Endothelial cell of umbilical vein (primary cell): ENCODE results near the gene MRPS18B. TPM values are rescaled to one million over a fixed set of nuclear protein-coding genes. Genes with fewer than 3 reads are reported as not detected.
A peak's percentile ranks its signal among the peaks of the same experiment; 100 is the strongest.

Source experiments
- BruUV-seq: library from RNA; stranded (reverse); fragments of 400-500 nt; replicated peaks from 2 replicates; lab custom pipeline; 2021; lab: Mats Ljungman, UMichigan
- CTCF ChIA-PET: fragments of 300-600, 350-600 bp; sonication (Branson Sonifier 250); formaldehyde crosslinking; loops from one replicate; lab custom pipeline; 2021; ENCODE audit warnings: antibody characterized with exemption, inconsistent platforms; lab: Charles Lee
- POLR2A ChIA-PET: fragments of 300-600, 350-600 bp; sonication (Branson Sonifier 250); formaldehyde crosslinking; loops from one replicate; lab custom pipeline; 2021; ENCODE audit warnings: antibody characterized with exemption, inconsistent platforms; lab: Charles Lee
- DNase-seq: peaks from one replicate; pipeline ENCODE4 v3.0.0-alpha.2; 2011; ENCODE audit warnings: low read depth, low spot score
- FAIRE-seq: peaks from 2 replicates; lab custom pipeline; 2011; peaks lifted over from hg19 to GRCh38; lab: Jason Lieb, UNC
- H2AFZ ChIP-seq: 2 replicates; pipeline ENCODE4 v1.6.0; 2012; ENCODE audit warnings: low read depth, low read length, control low read depth, inconsistent platforms
- H3K27ac ChIP-seq: 2 replicates; pipeline ENCODE4 v1.5.1; 2011; ENCODE audit warnings: low read depth, mild to moderate bottlenecking, control low read depth, low read length, moderate library complexity; ENCODE audit not compliant: insufficient read depth
- H3K27me3 ChIP-seq, 2 experiments: 2 replicates each; pipeline versions ENCODE4 v1.6.0 to v1.6.1; 2011; ENCODE audit warnings: low read length in 2 of 2, mixed read lengths in 1 of 2; ENCODE audit not compliant: control insufficient read depth in 2 of 2, insufficient read depth in 2 of 2
- H3K36me3 ChIP-seq, 2 experiments: 2 replicates in 1 of 2; 3 replicates in 1 of 2; pipeline ENCODE4 v1.5.1; 2011; ENCODE audit warnings: low read length in 2 of 2, mild to moderate bottlenecking in 1 of 2, moderate library complexity in 1 of 2; ENCODE audit not compliant: control insufficient read depth in 2 of 2, insufficient read depth in 2 of 2; ENCODE audit errors: extremely low read depth in 1 of 2
- H3K4me1 ChIP-seq: 3 replicates; pipeline ENCODE4 v1.5.1; 2011; ENCODE audit warnings: mild to moderate bottlenecking, low read length; ENCODE audit not compliant: control insufficient read depth, insufficient read depth; ENCODE audit errors: extremely low read depth
- H3K4me2 ChIP-seq: 2 replicates; pipeline ENCODE4 v1.6.1; 2011; ENCODE audit warnings: low read length, control low read depth, mixed read lengths; ENCODE audit not compliant: insufficient read depth
- H3K4me3 ChIP-seq, 3 experiments: fragments of 200-600 bp in 1 of 3; sonication (generic), shearing (Covaris generic) in 1 of 3; replicated peaks in 1 of 3; 2 replicates each; pipeline ENCODE4 v1.5.1; 2011 to 2016; ENCODE audit warnings: control low read depth in 3 of 3, low read length in 3 of 3, mild to moderate bottlenecking in 2 of 3, inconsistent platforms in 1 of 3, low read depth in 1 of 3, moderate library complexity in 1 of 3; ENCODE audit not compliant: insufficient read depth in 1 of 3
- H3K79me2 ChIP-seq: 2 replicates; pipeline ENCODE4 v1.6.0; 2012; ENCODE audit warnings: low read length, inconsistent platforms; ENCODE audit not compliant: control insufficient read depth, insufficient read depth
- H3K9ac ChIP-seq: replicated peaks from 2 replicates; pipeline ENCODE3; 2011; ENCODE audit warnings: low read length, control low read depth; ENCODE audit not compliant: insufficient read depth; ENCODE audit errors: extremely low read depth
- H3K9me1 ChIP-seq: replicated peaks from 3 replicates; pipeline ENCODE4 v1.6.0; 2011; ENCODE audit warnings: mild to moderate bottlenecking, low read length; ENCODE audit not compliant: control insufficient read depth, insufficient read depth; ENCODE audit errors: extremely low read depth
- H3K9me3 ChIP-seq: replicated peaks from 2 replicates; pipeline ENCODE4 v1.5.1; 2012; ENCODE audit warnings: low read length, inconsistent platforms; ENCODE audit not compliant: control insufficient read depth, insufficient read depth
- H4K20me1 ChIP-seq: replicated peaks from 2 replicates; pipeline ENCODE3; 2011; ENCODE audit warnings: mild to moderate bottlenecking, low read length; ENCODE audit not compliant: control insufficient read depth, insufficient read depth; ENCODE audit errors: extremely low read depth
- GATA2 ChIP-seq: IDR thresholded peaks from 2 replicates; pipeline ENCODE4 v1.7.0; 2011; ENCODE audit warnings: low read depth, mild to moderate bottlenecking, moderate library complexity, mixed read lengths, low read length; ENCODE audit not compliant: insufficient read length, insufficient read depth
- POLR2AphosphoS5 ChIP-seq: IDR thresholded peaks from 2 replicates; pipeline ENCODE4 v1.6.1; 2012; ENCODE audit warnings: low read depth, mild to moderate bottlenecking, control low read depth, low read length, moderate library complexity; ENCODE audit not compliant: insufficient read depth
- dilution Hi-C: fragments of 300-500 bp; cut with MboI; formaldehyde crosslinking; loops from one replicate; pipeline ENCODE4 v1.15.0; 2019; ENCODE audit warnings: low sequenced_read_pairs; ENCODE audit not compliant: extremely low pct_ligation_motif_present
- intact Hi-C: fragments of 100-400 bp; cut with micrococcal nuclease; formaldehyde crosslinking; loops from one replicate; pipeline ENCODE4 v1.10.0; 2022
- polyA plus RNA-seq, 4 experiments: library from polyadenylated mRNA; depleted of rRNA in 3 of 4; stranded (reverse) in 3 of 4; unstranded in 1 of 4; fragments of >200 nt; gene quantifications; 2 replicates each; pipeline versions ENCODE4 v1.2.1 to v1.2.3, GENCODE V29; 2011 to 2012; ENCODE audit warnings: missing spikeins in 1 of 4
- total RNA-seq: library from RNA; stranded (reverse); gene quantifications from 2 replicates; pipeline ENCODE4 v1.2.3, GENCODE V29; 2021
- TF ChIP-seq, protein P1 (sequence below), 2 donors: IDR thresholded peaks; 1 replicate in 1 of 2; 2 replicates in 1 of 2; pipeline ENCODE4 v1.5.1; 2011; ENCODE audit warnings: low read length in 2 of 2, mild to moderate bottlenecking in 2 of 2, moderate library complexity in 2 of 2, control low read depth in 1 of 2, inconsistent platforms in 1 of 2, low read depth in 1 of 2; ENCODE audit not compliant: insufficient read depth in 1 of 2; ENCODE audit errors: extremely low read depth in 1 of 2

The MRPS18B gene
- total and polyA plus RNA-seq, 2 donors (not counting 3 experiments of a cell fraction or from before 2014, with no cell fraction given): 32.6 to 49.1 TPM

DNA sequence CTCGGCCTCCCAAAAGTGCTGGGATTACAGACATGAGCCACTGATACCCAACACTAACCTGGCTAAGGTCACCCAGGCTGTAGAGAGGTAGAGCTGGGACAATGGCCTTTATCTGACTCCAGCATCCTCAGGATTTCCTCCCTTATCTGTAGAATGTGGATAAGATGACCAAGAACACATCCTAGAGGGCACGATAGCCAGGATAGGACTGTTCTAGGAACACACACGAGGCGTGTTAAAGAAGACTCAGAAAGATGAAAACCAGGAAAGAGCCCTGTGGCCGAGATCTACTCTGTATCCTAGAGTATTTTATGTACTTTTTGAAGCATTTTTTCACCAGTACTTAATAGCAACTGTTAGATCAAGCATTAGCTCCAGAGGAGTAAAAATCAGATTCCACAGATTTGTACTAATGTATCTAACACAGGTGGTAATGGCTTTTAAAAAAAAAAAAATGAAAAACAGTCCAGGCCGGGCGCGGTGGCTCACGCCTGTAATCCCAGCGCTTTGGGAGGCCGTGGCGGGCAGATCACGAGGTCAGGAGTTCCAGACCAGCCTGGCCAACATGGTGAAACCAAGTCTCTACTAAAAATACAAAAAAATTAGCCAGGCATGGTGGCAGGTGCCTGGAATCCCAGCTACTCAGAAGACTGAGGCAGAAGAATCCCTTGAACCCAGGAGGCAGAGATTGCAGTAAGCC, 17.9 kb upstream of the MRPS18B start:
- Histone ChIP-seq H3K27me3 (no peaks in the 10 kb centered on the region), H3K9ac (no peak overlapping the region), H4K20me1 (no peaks in the 10 kb centered on the region), H3K4me2 (no peak overlapping the region), H3K9me1 (no peaks in the 10 kb centered on the region), H3K9me3 (no peaks in the 10 kb centered on the region), H3K79me2 (no peaks in the 10 kb centered on the region), H3K4me1 (peaks cover 8% of the 10 kb centered on the region), H3K27ac (no peak overlapping the region), H3K4me3 (no peak overlapping the region), H2AFZ (no peak overlapping the region), H3K36me3 (peaks cover 30 to 44% of the 10 kb centered on the region in 2 experiments)
- dilution Hi-C loops: no loop called here
- CTCF ChIA-PET: interaction anchor here (0.8 to 8.8 kb wide), 11 partner anchors 11 to 487 kb away, joined by 3 to 149 read pairs (median 5); no protein-coding TSS in a partner anchor
- POLR2A ChIA-PET: interaction anchor here (0.7 to 6.2 kb wide), 2 partner anchors 14 to 51 kb away, joined by 4 to 63 read pairs; no protein-coding TSS in a partner anchor
- TF ChIP-seq POLR2AphosphoS5: peak; percentile 45
- TF ChIP-seq, protein P1, sequence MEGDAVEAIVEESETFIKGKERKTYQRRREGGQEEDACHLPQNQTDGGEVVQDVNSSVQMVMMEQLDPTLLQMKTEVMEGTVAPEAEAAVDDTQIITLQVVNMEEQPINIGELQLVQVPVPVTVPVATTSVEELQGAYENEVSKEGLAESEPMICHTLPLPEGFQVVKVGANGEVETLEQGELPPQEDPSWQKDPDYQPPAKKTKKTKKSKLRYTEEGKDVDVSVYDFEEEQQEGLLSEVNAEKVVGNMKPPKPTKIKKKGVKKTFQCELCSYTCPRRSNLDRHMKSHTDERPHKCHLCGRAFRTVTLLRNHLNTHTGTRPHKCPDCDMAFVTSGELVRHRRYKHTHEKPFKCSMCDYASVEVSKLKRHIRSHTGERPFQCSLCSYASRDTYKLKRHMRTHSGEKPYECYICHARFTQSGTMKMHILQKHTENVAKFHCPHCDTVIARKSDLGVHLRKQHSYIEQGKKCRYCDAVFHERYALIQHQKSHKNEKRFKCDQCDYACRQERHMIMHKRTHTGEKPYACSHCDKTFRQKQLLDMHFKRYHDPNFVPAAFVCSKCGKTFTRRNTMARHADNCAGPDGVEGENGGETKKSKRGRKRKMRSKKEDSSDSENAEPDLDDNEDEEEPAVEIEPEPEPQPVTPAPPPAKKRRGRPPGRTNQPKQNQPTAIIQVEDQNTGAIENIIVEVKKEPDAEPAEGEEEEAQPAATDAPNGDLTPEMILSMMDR (IDR thresholded peaks at IDR 0.05; ENCODE audit: extremely low read depth in 1 of 2, insufficient read depth in 1 of 2, low read depth in 1 of 2, low read length in 2 of 2): no peak
- peak; percentile 51 for TF ChIP-seq GATA2
- intact Hi-C loops: no loop called here
- FAIRE-seq: peak; percentile 86
- BruUV-seq: no TSS peak
- peak; percentile 45 for DNase-seq
